ENCODE measurements around the gene AGRP. TPM values are rescaled to one million over a fixed set of nuclear protein-coding genes. Genes with fewer than 3 reads are reported as not detected.

The AGRP gene
- total RNA-seq, 1 experiment from 2014 or later, result not detected

DNA sequence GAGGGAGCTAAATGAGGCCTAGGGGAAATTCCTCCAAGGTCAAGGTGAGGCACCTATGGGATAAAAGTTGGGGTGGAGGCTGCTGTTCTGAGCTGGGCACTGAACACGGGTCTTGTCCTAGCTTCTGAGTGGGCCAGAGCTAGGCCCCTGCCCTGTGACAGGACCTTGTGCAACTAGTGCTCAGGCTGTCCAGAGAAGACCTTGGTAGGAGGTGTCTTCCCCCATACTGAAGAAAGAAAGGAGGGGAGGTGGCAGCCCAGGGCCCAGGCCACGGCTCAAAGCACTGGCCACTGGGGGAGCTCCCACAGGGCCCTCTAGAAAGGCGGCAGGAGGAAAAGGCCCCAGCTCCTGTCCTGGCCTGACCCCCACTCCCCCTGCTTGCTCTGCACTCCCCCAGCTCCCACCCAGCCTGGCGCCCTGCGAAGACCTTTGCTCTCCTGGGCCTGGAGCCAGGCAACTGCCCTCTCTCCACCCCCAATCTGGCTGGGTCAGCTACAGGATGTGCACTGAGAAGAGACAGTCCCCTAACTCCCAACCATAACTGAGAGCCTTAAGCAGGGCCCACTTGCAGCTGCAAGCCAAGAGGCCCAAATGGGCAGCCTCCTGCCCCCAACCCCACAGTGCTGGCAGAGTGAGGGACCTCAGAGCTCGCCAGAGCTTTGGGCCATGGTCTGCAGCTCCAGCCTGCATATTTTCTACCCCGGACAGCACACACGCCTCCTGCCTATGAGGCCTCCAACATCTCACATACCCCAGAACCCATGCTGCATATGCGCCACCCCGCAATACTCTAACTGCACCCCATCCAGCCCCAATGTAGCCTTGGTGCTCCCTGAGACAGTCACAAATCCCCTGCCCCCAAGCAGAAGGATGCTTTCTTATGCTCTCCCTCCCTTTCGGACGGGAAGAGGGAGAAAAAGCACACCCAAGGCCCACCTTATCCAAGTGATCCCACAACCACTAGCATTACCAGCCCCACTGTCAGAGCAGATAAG lies 37.1 kb downstream of the AGRP start:
- DNase-seq (ENCODE audit: low read depth), result no peak

DNA sequence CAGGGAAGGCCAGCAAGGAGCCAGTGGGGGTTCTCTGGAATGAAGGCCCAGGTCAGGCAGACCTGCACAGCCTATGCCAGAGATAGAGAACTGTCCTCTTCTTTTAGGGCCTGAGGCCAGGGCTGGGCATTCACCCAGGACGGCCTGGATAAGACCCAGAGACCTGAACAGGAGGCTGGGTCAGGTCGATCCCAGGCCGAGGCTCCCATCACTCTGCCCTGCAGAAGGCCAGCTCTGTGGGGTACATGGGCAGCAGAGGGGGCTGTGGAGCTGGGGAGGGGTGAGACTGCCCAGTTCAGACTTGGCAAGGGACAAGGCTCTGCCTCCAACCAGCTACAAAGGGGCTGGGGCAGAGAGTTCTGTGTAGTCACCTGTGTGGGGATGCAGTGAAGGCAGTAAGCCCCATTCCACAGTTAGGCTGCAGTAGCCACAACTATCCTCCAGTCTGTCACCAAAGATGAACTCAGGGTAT lies 37.9 kb downstream of the AGRP start:
- no peak for DNase-seq (ENCODE audit: low read depth)

GRCh38 chr16:67445126-67445426 lies 38.3 kb downstream of the AGRP start:
- no peak for DNase-seq (ENCODE audit: low read depth)

- no peak for DNase-seq (ENCODE audit: low read depth)
Measured at GRCh38 chr16:67444259-67445125, 38.9 kb downstream of the AGRP start.

GRCh38 chr16:67443265-67443664 lies 40.1 kb downstream of the AGRP start:
- DNase-seq (ENCODE audit: low read depth), result no peak

DNA sequence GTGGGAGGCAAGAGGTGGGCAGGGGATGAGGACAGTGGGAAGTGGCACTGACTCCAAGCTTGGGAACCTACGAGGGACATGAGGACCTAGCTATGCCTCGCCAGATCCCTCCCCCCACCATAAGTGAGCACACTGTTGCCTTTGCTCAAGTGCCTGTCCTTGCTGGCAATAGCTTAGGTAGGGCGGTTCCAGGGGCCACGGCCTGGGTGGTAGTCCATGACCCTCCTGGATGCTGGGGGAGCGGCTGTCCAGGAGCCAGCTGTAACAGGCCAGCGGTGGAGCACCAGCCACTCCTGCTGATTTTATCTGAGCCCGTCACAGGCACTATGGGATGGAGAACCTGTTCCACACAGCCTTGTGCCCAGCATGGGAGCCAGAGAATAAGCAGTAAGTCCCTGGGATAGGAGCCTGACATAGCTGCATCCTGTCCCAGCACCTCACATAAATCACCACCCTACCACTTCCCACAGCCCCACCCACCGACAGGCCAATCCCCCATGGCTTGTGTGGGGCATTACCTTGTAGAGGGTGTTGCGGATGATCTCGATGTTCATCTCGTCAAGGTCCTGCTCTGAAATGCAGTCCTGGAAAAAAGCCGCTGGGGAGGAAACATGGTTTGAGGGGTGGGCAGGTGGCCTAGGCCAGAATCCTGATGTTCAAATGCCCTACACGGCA lies 40.6 kb downstream of the AGRP start:
- no peak for DNase-seq (ENCODE audit: low read depth)

- no peak for DNase-seq (ENCODE audit: low read depth)
Measured at GRCh38 chr16:67441907-67442306, 41.4 kb downstream of the AGRP start.

- no peak for DNase-seq (ENCODE audit: low read depth)
Measured at GRCh38 chr16:67441271-67441753, 42.0 kb downstream of the AGRP start.

DNA sequence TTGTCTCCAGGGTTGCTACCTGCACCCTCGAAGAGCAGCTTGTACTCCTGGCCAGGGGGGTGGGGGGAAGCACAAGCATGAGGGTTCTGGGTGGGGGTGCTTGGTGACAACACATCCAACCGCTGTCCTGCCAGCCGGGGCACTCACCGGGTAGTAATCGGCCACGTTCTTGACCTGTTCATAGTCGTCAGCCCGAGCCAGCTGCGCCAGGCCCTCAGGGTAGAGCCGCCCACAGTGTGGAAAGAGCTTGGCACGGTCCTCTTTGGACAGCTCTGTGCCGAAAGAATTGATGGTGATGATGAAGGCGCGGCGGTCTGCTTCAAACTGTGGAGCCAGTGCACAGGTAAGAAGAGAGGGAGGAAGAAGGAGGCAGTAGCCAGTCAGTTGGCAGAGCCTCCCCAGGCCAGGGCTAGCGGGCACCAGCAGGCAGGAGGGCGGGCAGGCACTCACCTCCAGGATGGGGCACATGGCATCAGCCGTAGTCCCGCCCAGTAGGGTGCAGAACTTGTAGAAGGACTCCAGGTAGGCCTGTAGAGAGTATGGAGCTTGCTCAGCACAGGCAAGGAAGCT lies 44.4 kb downstream of the AGRP start:
- no peak for DNase-seq (ENCODE audit: low read depth)

DNA sequence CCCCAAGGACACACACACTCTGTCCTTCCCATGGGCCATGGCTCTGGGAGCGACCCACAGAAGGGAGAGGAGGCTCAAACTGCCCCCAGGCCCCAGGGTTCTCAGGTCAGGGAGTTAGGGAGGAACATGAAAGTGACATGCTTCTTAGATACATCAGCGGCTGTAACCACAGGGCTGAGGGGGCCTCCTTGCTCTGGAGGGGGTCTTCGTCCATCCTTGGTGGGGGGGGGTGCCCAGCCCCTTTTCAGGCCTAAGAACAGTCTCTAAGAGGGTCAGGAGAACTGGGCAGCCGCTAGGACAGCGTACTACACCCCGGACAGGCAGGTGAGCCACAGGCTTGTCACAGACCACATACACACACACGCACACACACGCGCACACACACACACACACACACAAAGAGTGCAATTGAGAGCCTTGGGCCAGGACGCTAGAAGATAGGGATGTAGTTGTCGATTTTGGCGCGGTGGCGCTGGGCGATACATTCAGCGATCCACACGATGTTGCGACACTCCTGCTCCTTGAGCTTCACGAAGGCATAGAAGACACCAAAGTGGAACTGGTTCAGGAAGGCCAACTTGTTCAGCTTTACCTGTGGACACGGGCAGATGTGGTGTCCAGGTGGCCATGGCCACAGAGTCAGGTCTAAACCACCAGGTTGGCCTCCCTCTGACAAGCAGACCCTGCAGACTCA lies 45.1 kb downstream of the AGRP start:
- DNase-seq (ENCODE audit: low read depth), result no peak

DNA sequence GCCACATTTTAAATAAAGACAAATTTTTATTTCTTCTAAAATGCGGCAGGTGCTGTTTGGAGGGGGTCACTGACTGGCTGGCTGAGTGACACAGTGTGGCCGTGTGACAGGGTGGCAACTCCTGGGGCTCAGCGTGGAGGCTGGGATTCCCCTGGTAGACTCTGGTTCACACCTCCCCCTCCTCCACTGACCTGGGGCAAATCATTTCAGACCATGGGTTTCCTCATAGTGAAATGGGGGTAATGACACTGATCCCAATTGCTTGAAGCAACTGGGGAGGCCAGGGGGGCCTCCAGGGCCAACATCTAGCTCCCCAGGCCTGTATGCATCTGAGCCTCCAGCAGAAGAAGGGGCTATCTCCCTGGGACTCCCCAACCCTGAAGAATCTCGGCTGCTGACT lies 45.8 kb downstream of the AGRP start:
- no peak for DNase-seq (ENCODE audit: low read depth)

DNA sequence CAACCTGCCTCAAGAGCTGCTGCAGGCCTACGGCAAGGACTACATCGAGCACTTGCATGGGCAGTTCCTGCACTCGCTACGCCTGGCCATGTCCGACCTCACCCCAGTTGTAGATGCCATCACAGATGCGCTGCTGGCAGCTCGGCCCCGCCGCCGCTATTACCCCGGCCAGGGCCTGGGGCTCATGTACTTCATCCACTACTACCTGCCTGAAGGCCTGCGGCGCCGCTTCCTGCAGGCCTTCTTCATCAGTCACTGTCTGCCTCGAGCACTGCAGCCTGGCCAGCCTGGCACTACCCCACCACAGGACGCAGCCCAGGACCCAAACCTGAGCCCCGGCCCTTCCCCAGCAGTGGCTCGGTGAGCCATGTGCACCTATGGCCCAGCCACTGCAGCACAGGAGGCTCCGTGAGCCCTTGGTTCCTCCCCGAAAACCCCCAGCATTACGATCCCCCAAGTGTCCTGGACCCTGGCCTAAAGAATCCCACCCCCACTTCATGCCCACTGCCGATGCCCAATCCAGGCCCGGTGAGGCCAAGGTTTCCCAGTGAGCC lies 46.6 kb downstream of the AGRP start:
- DNase-seq (ENCODE audit: low read depth), result no peak

GRCh38 chr16:67435758-67436164 lies 47.6 kb downstream of the AGRP start:
- no peak for DNase-seq (ENCODE audit: low read depth)

DNA sequence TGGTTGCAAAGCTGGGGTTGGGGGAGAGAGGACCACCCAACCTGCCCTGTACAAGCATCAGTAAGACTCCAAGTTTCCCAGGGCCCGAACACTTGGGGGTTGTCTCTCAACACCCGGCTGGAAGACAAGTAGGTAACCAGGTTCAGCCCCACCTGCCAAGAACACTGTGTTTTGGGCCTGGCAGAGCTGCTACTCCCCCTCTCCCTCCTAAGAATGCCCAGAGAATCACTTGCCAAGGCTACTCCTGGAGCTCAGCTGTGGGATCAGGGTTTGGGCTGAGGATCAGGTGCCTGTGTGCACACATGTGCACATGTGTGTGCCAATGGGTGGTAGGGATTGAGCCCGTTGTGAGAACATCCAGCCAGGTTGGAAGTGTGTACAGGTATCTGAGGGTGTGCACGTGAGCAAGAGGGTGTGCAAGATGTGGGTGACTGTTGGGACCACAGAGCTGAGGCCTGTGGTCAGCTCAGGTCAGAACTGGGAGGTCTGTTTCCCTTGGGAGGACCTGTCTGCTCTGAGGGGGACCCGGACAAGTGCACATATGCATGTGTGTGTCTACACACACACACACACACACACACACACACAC lies 50.1 kb downstream of the AGRP start:
- no peak for DNase-seq (ENCODE audit: low read depth)

Other genes starting within 250 kb of the AGRP start
- gene FHOD1, start 236.1 kb downstream of the AGRP start, total RNA-seq (2014; rRNA removed; shearing (Covaris generic)), result 54.8 and 65.1 TPM in 2 replicates
- gene SLC9A5, start 234.6 kb downstream of the AGRP start, total RNA-seq (2014; rRNA removed; shearing (Covaris generic)), result 0.57 and 1.9 TPM in 2 replicates
- gene PLEKHG4, start 204.0 kb downstream of the AGRP start, total RNA-seq (2014; rRNA removed; shearing (Covaris generic)), result 1.8 and 3.7 TPM in 2 replicates
- gene KCTD19, start 156.8 kb downstream of the AGRP start, total RNA-seq (2014; rRNA removed; shearing (Covaris generic)), result not detected in 2 replicates
- gene LRRC36, start 156.7 kb downstream of the AGRP start, total RNA-seq (2014; rRNA removed; shearing (Covaris generic)), result not detected in 2 replicates
- gene TPPP3, start 90.0 kb downstream of the AGRP start, total RNA-seq (2014; rRNA removed; shearing (Covaris generic)), result not detected in 2 replicates
- gene ZDHHC1, start 67.1 kb downstream of the AGRP start, total RNA-seq (2014; rRNA removed; shearing (Covaris generic)), result 2.6 and 4.1 TPM in 2 replicates
- gene HSD11B2, start 52.4 kb downstream of the AGRP start, total RNA-seq (2014; rRNA removed; shearing (Covaris generic)), result 0.94 and 1.0 TPM in 2 replicates
- gene ATP6V0D1, start 2.4 kb downstream of the AGRP start, total RNA-seq (2014; rRNA removed; shearing (Covaris generic)), result 89.7 and 108 TPM in 2 replicates
- gene RIPOR1, start 45.3 kb upstream of the AGRP start, total RNA-seq (2014; rRNA removed; shearing (Covaris generic)), result 17.2 and 18.2 TPM in 2 replicates
- gene CTCF, start 79.0 kb upstream of the AGRP start, total RNA-seq (2014; rRNA removed; shearing (Covaris generic)), result 44.4 and 53.8 TPM in 2 replicates
- gene CARMIL2, start 161.6 kb upstream of the AGRP start, total RNA-seq (2014; rRNA removed; shearing (Covaris generic)), result 4.3 and 12.0 TPM in 2 replicates
- 39.8 and 47.9 TPM in 2 replicates for gene ACD, start 176.7 kb upstream of the AGRP start, total RNA-seq (2014; rRNA removed; shearing (Covaris generic))
- 2.8 and 3.8 TPM in 2 replicates for gene PARD6A, start 177.4 kb upstream of the AGRP start, total RNA-seq (2014; rRNA removed; shearing (Covaris generic))
- gene ENKD1, start 183.2 kb upstream of the AGRP start, total RNA-seq (2014; rRNA removed; shearing (Covaris generic)), result 25.6 and 26.2 TPM in 2 replicates
- 0.27 and 2.5 TPM in 2 replicates for gene C16orf86, start 183.3 kb upstream of the AGRP start, total RNA-seq (2014; rRNA removed; shearing (Covaris generic))
- gene GFOD2, start 235.8 kb upstream of the AGRP start, total RNA-seq (2014; rRNA removed; shearing (Covaris generic)), result 20.4 and 24.4 TPM in 2 replicates

Data from HT1080 (cell line).